ENCODE data around the gene BLVRB. TPM values are rescaled to one million over a fixed set of nuclear protein-coding genes. Genes with fewer than 3 reads are reported as not detected.

BLVRB gene
- total and polyA plus RNA-seq, 2 experiments from 2014 or later, result 43.7 to 53.7 TPM

DNA sequence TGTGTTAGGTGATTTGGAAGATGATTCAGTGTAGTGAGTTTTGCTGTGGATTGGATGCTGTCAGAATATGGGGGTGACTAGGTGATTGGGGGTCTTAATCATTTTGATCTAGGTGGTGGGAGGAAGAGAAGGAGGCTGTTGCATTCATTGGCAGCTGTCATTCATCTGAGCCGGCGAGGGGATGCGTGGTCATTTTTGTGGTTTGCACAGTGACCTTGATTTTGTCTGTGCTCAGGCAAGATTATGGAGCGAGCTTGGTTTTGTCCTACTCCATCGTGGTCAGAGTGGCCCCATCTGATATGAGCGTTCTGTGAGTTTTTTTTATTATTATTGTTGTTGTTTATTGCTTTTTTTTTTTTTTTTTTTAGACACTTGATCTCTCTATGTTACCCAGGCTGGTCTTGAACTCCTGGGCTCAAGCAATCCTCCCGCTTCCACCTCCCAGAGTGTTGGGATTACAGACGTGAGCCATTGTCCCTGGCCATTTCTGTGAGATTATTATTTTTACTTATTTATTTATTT is 43.3 kb upstream of the BLVRB start (continued):
- TF ChIP-seq, protein P1, sequence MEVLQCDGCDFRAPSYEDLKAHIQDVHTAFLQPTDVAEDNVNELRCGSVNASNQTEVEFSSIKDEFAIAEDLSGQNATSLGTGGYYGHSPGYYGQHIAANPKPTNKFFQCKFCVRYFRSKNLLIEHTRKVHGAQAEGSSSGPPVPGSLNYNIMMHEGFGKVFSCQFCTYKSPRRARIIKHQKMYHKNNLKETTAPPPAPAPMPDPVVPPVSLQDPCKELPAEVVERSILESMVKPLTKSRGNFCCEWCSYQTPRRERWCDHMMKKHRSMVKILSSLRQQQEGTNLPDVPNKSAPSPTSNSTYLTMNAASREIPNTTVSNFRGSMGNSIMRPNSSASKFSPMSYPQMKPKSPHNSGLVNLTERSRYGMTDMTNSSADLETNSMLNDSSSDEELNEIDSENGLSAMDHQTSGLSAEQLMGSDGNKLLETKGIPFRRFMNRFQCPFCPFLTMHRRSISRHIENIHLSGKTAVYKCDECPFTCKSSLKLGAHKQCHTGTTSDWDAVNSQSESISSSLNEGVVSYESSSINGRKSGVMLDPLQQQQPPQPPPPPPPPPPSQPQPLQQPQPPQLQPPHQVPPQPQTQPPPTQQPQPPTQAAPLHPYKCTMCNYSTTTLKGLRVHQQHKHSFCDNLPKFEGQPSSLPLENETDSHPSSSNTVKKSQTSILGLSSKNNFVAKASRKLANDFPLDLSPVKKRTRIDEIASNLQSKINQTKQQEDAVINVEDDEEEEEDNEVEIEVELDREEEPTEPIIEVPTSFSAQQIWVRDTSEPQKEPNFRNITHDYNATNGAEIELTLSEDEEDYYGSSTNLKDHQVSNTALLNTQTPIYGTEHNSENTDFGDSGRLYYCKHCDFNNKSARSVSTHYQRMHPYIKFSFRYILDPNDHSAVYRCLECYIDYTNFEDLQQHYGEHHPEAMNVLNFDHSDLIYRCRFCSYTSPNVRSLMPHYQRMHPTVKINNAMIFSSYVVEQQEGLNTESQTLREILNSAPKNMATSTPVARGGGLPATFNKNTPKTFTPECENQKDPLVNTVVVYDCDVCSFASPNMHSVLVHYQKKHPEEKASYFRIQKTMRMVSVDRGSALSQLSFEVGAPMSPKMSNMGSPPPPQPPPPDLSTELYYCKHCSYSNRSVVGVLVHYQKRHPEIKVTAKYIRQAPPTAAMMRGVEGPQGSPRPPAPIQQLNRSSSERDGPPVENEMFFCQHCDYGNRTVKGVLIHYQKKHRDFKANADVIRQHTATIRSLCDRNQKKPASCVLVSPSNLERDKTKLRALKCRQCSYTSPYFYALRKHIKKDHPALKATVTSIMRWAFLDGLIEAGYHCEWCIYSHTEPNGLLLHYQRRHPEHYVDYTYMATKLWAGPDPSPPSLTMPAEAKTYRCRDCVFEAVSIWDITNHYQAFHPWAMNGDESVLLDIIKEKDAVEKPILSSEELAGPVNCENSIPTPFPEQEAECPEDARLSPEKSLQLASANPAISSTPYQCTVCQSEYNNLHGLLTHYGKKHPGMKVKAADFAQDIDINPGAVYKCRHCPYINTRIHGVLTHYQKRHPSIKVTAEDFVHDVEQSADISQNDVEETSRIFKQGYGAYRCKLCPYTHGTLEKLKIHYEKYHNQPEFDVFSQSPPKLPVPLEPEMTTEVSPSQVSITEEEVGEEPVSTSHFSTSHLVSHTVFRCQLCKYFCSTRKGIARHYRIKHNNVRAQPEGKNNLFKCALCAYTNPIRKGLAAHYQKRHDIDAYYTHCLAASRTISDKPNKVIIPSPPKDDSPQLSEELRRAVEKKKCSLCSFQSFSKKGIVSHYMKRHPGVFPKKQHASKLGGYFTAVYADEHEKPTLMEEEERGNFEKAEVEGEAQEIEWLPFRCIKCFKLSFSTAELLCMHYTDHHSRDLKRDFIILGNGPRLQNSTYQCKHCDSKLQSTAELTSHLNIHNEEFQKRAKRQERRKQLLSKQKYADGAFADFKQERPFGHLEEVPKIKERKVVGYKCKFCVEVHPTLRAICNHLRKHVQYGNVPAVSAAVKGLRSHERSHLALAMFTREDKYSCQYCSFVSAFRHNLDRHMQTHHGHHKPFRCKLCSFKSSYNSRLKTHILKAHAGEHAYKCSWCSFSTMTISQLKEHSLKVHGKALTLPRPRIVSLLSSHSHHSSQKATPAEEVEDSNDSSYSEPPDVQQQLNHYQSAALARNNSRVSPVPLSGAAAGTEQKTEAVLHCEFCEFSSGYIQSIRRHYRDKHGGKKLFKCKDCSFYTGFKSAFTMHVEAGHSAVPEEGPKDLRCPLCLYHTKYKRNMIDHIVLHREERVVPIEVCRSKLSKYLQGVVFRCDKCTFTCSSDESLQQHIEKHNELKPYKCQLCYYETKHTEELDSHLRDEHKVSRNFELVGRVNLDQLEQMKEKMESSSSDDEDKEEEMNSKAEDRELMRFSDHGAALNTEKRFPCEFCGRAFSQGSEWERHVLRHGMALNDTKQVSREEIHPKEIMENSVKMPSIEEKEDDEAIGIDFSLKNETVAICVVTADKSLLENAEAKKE (CRISPR knock-in tag; IDR thresholded peaks at IDR 0.05), result no peak

DNA sequence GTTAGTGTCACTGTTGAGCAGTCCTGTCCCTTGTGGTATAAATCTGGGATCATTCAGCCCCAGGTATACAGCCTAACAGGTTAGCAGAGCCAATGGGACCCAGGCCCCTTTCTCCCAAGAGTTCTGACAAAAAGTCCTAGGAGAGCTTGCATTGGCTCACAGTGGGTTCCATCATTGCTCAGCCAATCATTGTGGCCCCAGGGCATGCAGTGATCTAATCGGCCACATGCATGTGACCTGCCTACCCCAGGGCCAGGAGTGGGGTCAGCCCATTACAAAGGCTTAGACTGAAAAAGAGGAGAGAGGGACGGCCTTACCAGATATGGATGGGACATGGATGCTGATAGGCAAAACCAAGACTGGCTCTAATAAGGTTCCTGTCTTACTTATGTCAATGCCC is 42.3 kb upstream of the BLVRB start:
- H3F3A ChIP-seq (replicated peaks; ENCODE audit: low read depth), result peaks cover 6% of the 10 kb centered on the region; the same call in 1 of the 2 replicates
- H3K27ac Mint-ChIP-seq, result no peak overlapping the region
- H2AFZ ChIP-seq, result peak overlapping the region; percentile 56; the same call in 1 of the 2 replicates
- peaks cover 41% of the 10 kb centered on the region for H3K27me3 ChIP-seq (ENCODE audit: insufficient read depth)
- peaks cover 46% of the 10 kb centered on the region for H3K27me3 Mint-ChIP-seq (ENCODE audit: insufficient read depth, low read depth, poor library complexity)
- DNase-seq (ENCODE audit: low spot score) (peak; percentile 37), ATAC-seq (no peak)
- H3K9me3 Mint-ChIP-seq, result peaks cover 7% of the 10 kb centered on the region
- no peaks in the 10 kb centered on the region for H3K9me2 ChIP-seq (ENCODE audit: insufficient read depth)
- no peak overlapping the region for H3K4me3 ChIP-seq
- no peaks in the 10 kb centered on the region for H3K36me3 Mint-ChIP-seq (ENCODE audit: low read depth)
- no peaks in the 10 kb centered on the region for H4K20me1 ChIP-seq (replicated peaks; ENCODE audit: insufficient read depth)
- H3K4me1 ChIP-seq (ENCODE audit: insufficient read depth), result no peaks in the 10 kb centered on the region
- no peak overlapping the region for H3K4me2 ChIP-seq
- no peaks in the 10 kb centered on the region for H3K36me3 ChIP-seq (ENCODE audit: insufficient read depth)
- no peaks in the 10 kb centered on the region; the same call in 2 of the 3 replicates for H3K4me1 Mint-ChIP-seq
- H3K4me3 Mint-ChIP-seq, result no peak overlapping the region
- H3K27ac ChIP-seq (ENCODE audit: low read depth), result no peak overlapping the region
- no peaks in the 10 kb centered on the region for H3K79me2 ChIP-seq (replicated peaks; ENCODE audit: insufficient read depth)
- TF ChIP-seq ZNF331 (CRISPR knock-in tag; IDR thresholded peaks at IDR 0.05; ENCODE audit: low read depth) (no peak), ZNF114 (CRISPR knock-in tag; IDR thresholded peaks at IDR 0.05) (no peak), POLR2AphosphoS5 (IDR thresholded peaks at IDR 0.05; ENCODE audit: low read depth) (no peak), CREB1 (CRISPR knock-in tag; IDR thresholded peaks at IDR 0.05; ENCODE audit: low read depth) (no peak), EZH2 (IDR thresholded peaks at IDR 0.05; ENCODE audit: low read depth, unreplicated experiment) (no peak), EZH2phosphoT487 (IDR thresholded peaks at IDR 0.05; ENCODE audit: unreplicated experiment) (no peak), NANOG (IDR thresholded peaks at IDR 0.05; ENCODE audit: borderline replicate concordance) (no peak)
- TF ChIP-seq, protein P2, sequence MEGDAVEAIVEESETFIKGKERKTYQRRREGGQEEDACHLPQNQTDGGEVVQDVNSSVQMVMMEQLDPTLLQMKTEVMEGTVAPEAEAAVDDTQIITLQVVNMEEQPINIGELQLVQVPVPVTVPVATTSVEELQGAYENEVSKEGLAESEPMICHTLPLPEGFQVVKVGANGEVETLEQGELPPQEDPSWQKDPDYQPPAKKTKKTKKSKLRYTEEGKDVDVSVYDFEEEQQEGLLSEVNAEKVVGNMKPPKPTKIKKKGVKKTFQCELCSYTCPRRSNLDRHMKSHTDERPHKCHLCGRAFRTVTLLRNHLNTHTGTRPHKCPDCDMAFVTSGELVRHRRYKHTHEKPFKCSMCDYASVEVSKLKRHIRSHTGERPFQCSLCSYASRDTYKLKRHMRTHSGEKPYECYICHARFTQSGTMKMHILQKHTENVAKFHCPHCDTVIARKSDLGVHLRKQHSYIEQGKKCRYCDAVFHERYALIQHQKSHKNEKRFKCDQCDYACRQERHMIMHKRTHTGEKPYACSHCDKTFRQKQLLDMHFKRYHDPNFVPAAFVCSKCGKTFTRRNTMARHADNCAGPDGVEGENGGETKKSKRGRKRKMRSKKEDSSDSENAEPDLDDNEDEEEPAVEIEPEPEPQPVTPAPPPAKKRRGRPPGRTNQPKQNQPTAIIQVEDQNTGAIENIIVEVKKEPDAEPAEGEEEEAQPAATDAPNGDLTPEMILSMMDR (conservative IDR thresholded peaks at IDR 0.05; ENCODE audit: low read depth in 2 of 2), result no peak
- TF ChIP-seq, protein P3, sequence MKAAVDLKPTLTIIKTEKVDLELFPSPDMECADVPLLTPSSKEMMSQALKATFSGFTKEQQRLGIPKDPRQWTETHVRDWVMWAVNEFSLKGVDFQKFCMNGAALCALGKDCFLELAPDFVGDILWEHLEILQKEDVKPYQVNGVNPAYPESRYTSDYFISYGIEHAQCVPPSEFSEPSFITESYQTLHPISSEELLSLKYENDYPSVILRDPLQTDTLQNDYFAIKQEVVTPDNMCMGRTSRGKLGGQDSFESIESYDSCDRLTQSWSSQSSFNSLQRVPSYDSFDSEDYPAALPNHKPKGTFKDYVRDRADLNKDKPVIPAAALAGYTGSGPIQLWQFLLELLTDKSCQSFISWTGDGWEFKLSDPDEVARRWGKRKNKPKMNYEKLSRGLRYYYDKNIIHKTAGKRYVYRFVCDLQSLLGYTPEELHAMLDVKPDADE (IDR thresholded peaks at IDR 0.05), result no peak
- TF ChIP-seq, protein P4, sequence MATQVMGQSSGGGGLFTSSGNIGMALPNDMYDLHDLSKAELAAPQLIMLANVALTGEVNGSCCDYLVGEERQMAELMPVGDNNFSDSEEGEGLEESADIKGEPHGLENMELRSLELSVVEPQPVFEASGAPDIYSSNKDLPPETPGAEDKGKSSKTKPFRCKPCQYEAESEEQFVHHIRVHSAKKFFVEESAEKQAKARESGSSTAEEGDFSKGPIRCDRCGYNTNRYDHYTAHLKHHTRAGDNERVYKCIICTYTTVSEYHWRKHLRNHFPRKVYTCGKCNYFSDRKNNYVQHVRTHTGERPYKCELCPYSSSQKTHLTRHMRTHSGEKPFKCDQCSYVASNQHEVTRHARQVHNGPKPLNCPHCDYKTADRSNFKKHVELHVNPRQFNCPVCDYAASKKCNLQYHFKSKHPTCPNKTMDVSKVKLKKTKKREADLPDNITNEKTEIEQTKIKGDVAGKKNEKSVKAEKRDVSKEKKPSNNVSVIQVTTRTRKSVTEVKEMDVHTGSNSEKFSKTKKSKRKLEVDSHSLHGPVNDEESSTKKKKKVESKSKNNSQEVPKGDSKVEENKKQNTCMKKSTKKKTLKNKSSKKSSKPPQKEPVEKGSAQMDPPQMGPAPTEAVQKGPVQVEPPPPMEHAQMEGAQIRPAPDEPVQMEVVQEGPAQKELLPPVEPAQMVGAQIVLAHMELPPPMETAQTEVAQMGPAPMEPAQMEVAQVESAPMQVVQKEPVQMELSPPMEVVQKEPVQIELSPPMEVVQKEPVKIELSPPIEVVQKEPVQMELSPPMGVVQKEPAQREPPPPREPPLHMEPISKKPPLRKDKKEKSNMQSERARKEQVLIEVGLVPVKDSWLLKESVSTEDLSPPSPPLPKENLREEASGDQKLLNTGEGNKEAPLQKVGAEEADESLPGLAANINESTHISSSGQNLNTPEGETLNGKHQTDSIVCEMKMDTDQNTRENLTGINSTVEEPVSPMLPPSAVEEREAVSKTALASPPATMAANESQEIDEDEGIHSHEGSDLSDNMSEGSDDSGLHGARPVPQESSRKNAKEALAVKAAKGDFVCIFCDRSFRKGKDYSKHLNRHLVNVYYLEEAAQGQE (IDR thresholded peaks at IDR 0.05; ENCODE audit: unreplicated experiment), result no peak
